Measurements from ENCODE around the gene STARD3.

The STARD3 gene

GRCh38 chr17:39621523-39622379, 15.2 kb upstream of the STARD3 start:
- peak; percentile 82 to 83 for DNase-seq (ENCODE audit: low read depth in 2 of 2)

- no peak for DNase-seq (ENCODE audit: low read depth in 2 of 2)
These were observed 14.5 kb upstream of the STARD3 start for GRCh38 chr17:39622380-39623006.

GRCh38 chr17:39623356-39623950, 13.5 kb upstream of the STARD3 start:
- DNase-seq (ENCODE audit: low read depth in 2 of 2) = peak; percentile 74

GRCh38 chr17:39624313-39624712, 12.6 kb upstream of the STARD3 start:
- DNase-seq (ENCODE audit: low read depth in 2 of 2) = no peak

GRCh38 chr17:39625198-39625785, 11.7 kb upstream of the STARD3 start:
- no peak for DNase-seq (ENCODE audit: low read depth in 2 of 2)

GRCh38 chr17:39626171-39627046, 10.5 kb upstream of the STARD3 start, which contains the start of gene PPP1R1B:
TSS of gene PPP1R1B (plus strand) at chr17:39626952. CDS start at chr17:39627393, 441 bp downstream.
- no peak for DNase-seq (ENCODE audit: low read depth in 2 of 2)

GRCh38 chr17:39627047-39627711, 9.8 kb upstream of the STARD3 start:
- DNase-seq (ENCODE audit: low read depth in 2 of 2) = no peak

- DNase-seq (ENCODE audit: low read depth in 2 of 2) = no peak
These were observed 9.0 kb upstream of the STARD3 start for GRCh38 chr17:39627712-39628516.

GRCh38 chr17:39628655-39629493, 8.1 kb upstream of the STARD3 start:
- no peak for DNase-seq (ENCODE audit: low read depth in 2 of 2)

- DNase-seq (ENCODE audit: low read depth in 2 of 2) = no peak
These were observed 7.5 kb upstream of the STARD3 start for GRCh38 chr17:39629494-39629880.

- DNase-seq (ENCODE audit: low read depth in 2 of 2) = no peak
These were observed 7.0 kb upstream of the STARD3 start for GRCh38 chr17:39629898-39630297.

GRCh38 chr17:39631403-39631802, 5.5 kb upstream of the STARD3 start:
- no peak for DNase-seq (ENCODE audit: low read depth in 2 of 2)

GRCh38 chr17:39632153-39632941, 4.6 kb upstream of the STARD3 start:
- DNase-seq (ENCODE audit: low read depth in 2 of 2) = no peak

GRCh38 chr17:39633570-39634183, 3.3 kb upstream of the STARD3 start:
- DNase-seq (ENCODE audit: low read depth in 2 of 2) = no peak

- DNase-seq (ENCODE audit: low read depth in 2 of 2) = no peak
These were observed 2.5 kb upstream of the STARD3 start for GRCh38 chr17:39634384-39634871.

GRCh38 chr17:39635614-39636176, 1.2 kb upstream of the STARD3 start:
- DNase-seq (ENCODE audit: low read depth in 2 of 2) = no peak

- DNase-seq (ENCODE audit: low read depth in 2 of 2) = no peak
These were observed 387 bp upstream of the STARD3 start for GRCh38 chr17:39636587-39636926.
